ENCODE measurements around the gene SORL1. TPM values are rescaled to one million over a fixed set of nuclear protein-coding genes. Genes with fewer than 3 reads are reported as not detected.
"Not testable (repeated sequence)": the region's sequence is repeated elsewhere in the genome, so short reads cannot be mapped to it uniquely, and the experiment has no call there.

Gene SORL1
- total RNA-seq, 1 donor from 2014 or later, result 46.0 TPM

DNA sequence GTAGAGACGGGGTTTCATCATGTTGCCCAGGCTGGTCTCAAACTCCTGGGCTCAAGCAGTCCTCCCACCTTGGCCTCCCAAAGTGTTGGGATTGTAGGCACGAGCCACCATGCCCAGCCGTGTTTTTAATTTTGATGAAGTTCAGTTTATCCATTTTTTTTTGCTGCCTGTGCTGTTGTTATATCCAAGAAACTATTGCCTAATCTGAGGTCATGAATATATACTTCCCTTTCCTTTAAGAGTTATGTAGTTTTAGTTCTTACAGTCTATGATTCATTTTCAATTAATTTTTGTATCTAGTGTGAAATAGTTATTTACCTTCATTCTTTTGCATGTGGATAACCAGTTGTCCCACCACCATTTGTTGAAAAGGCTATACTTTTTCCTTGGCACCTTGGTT, 50.9 kb downstream of the SORL1 start:
- peaks cover 3% of the 10 kb centered on the region for H3K4me1 Mint-ChIP-seq
- Histone ChIP-seq H3K36me3 (peaks cover 29% of the 10 kb centered on the region), H4K20me1 (ENCODE audit: low read depth) (peaks cover 3% of the 10 kb centered on the region), H3F3A (ENCODE audit: low read depth) (peaks cover 28% of the 10 kb centered on the region), H3K4me3 (no peak overlapping the region), H3K9ac (no peak overlapping the region), H2AFZ (replicated peaks) (no peak overlapping the region), H3K79me2 (ENCODE audit: low read depth) (peaks cover 33% of the 10 kb centered on the region), H3K4me1 (peaks cover 16% of the 10 kb centered on the region), H3K9me3 (ENCODE audit: low read depth) (peaks cover 23% of the 10 kb centered on the region), H3K4me2 (no peak overlapping the region), H3K27ac (no peak overlapping the region), H3K27me3 (no peaks in the 10 kb centered on the region)
- peaks cover 28% of the 10 kb centered on the region for H3K36me3 Mint-ChIP-seq
- no peak for DNase-seq (ENCODE audit: low spot score)
- H3K9me3 Mint-ChIP-seq, result peaks cover 31% of the 10 kb centered on the region
- H3K4me3 Mint-ChIP-seq, result no peak overlapping the region
- TF ChIP-seq EZH2 (IDR thresholded peaks at IDR 0.05) (no peak), EZH2phosphoT487 (IDR thresholded peaks at IDR 0.05) (no peak)
- TF ChIP-seq, protein P1, sequence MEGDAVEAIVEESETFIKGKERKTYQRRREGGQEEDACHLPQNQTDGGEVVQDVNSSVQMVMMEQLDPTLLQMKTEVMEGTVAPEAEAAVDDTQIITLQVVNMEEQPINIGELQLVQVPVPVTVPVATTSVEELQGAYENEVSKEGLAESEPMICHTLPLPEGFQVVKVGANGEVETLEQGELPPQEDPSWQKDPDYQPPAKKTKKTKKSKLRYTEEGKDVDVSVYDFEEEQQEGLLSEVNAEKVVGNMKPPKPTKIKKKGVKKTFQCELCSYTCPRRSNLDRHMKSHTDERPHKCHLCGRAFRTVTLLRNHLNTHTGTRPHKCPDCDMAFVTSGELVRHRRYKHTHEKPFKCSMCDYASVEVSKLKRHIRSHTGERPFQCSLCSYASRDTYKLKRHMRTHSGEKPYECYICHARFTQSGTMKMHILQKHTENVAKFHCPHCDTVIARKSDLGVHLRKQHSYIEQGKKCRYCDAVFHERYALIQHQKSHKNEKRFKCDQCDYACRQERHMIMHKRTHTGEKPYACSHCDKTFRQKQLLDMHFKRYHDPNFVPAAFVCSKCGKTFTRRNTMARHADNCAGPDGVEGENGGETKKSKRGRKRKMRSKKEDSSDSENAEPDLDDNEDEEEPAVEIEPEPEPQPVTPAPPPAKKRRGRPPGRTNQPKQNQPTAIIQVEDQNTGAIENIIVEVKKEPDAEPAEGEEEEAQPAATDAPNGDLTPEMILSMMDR (IDR thresholded peaks at IDR 0.05), result no peak
- no peak overlapping the region for H3K27ac Mint-ChIP-seq
- peaks cover 8% of the 10 kb centered on the region for H3K27me3 Mint-ChIP-seq (ENCODE audit: insufficient read depth, low read depth)

DNA sequence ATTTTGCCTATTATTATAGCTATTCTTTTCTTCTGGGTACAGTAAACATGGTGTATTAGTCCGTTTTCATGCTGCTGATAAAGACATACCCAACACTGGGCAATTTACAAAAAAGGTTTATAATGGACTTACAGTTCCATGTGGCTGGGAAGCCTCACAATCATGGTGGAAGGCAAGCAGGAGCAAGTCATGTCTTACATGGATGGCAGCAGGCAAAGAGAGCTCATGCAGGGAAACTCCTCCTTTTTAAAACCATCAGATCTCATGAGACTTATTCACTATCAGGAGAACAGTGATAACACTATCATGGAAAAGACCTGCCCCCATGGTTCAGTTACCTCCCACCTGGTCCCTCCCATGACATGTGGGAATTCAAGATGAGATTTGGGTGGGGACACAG, 54.1 kb downstream of the SORL1 start:
- not testable (repeated sequence) for H3K4me3 ChIP-seq; H3K27me3 Mint-ChIP-seq (ENCODE audit: insufficient read depth, low read depth); H3K27ac ChIP-seq; DNase-seq (ENCODE audit: low spot score); H2AFZ ChIP-seq (replicated peaks); H3K27ac Mint-ChIP-seq; H4K20me1 ChIP-seq (ENCODE audit: low read depth); H3K27me3 ChIP-seq; H3K9ac ChIP-seq; H3K4me3 Mint-ChIP-seq; H3K4me2 ChIP-seq
- Mint-ChIP-seq H3K36me3 (peaks cover 23% of the 10 kb centered on the region), H3K4me1 (peaks cover 13% of the 10 kb centered on the region), H3K9me3 (peaks cover 31% of the 10 kb centered on the region)
- Histone ChIP-seq H3K79me2 (ENCODE audit: low read depth) (peaks cover 28% of the 10 kb centered on the region), H3K36me3 (peaks cover 29% of the 10 kb centered on the region), H3K4me1 (peaks cover 19% of the 10 kb centered on the region), H3K9me3 (ENCODE audit: low read depth) (peaks cover 23% of the 10 kb centered on the region), H3F3A (ENCODE audit: low read depth) (peaks cover 24% of the 10 kb centered on the region)

DNA sequence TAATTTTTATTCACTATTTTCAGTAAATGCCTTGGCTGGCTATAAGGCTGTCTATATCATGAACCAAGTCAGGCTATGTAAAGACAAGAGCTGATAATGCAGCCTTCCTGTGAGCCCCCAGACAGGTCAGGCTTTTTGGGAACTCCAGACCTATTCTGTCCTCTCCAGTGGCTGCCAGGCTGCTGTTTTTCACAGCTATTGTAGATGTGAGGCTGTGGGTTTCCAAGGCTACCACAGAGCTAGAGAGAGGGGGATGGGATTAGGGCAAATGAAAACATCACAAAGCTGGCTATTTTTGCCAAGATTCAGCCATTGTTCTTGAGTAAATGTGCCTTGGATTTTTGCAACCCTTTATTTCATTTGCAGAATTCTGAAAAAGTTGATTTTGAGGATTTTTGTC, 56.3 kb downstream of the SORL1 start:
- Histone ChIP-seq H3K9ac (no peak overlapping the region), H4K20me1 (ENCODE audit: low read depth) (no peaks in the 10 kb centered on the region), H3K9me3 (ENCODE audit: low read depth) (peaks cover 23% of the 10 kb centered on the region), H3K4me1 (peaks cover 19% of the 10 kb centered on the region), H3K79me2 (ENCODE audit: low read depth) (peaks cover 28% of the 10 kb centered on the region), H3K27ac (peak overlapping the region; percentile 61), H3F3A (ENCODE audit: low read depth) (peaks cover 24% of the 10 kb centered on the region), H3K36me3 (peaks cover 29% of the 10 kb centered on the region), H3K4me3 (peak overlapping the region; percentile 24), H3K27me3 (no peaks in the 10 kb centered on the region), H2AFZ (replicated peaks) (no peak overlapping the region), H3K4me2 (peak overlapping the region; percentile 70)
- Mint-ChIP-seq H3K4me1 (peaks cover 13% of the 10 kb centered on the region), H3K27me3 (ENCODE audit: insufficient read depth, low read depth) (no peaks in the 10 kb centered on the region), H3K36me3 (peaks cover 17% of the 10 kb centered on the region), H3K27ac (peak overlapping the region; percentile 80), H3K4me3 (no peak overlapping the region), H3K9me3 (peaks cover 26% of the 10 kb centered on the region)
- peak; percentile 69 for DNase-seq (ENCODE audit: low spot score)
- TF ChIP-seq, protein P1 (IDR thresholded peaks at IDR 0.05), result no peak
- TF ChIP-seq EZH2phosphoT487 (IDR thresholded peaks at IDR 0.05), result no peak
- no peak for TF ChIP-seq EZH2 (IDR thresholded peaks at IDR 0.05)

DNA sequence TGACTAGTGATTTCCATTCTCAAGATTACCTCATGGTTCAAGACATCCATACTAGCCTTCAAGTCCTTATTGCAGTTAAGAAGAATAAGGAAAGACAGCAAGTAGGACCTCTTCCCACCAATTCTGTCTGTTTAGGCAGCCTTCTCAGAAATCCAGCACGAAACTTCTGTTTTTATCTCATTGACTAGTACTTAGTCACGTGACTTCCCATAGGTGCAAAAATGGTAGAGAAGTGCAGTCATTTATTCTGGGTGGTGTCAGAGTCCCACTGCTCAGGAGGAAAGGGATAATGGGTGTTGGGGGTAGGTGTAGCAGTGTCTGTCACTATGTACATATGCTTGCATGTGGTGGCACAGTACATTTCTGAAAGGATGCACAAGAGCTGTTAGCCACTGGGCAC, 58.3 kb downstream of the SORL1 start:
- no peak overlapping the region for H3K4me3 ChIP-seq
- TF ChIP-seq EZH2 (IDR thresholded peaks at IDR 0.05) (no peak), EZH2phosphoT487 (IDR thresholded peaks at IDR 0.05) (no peak)
- TF ChIP-seq, protein P1 (IDR thresholded peaks at IDR 0.05), result no peak
- no peak overlapping the region for H3K4me3 Mint-ChIP-seq
- peaks cover 20% of the 10 kb centered on the region for H3K36me3 ChIP-seq
- peaks cover 33% of the 10 kb centered on the region for H3F3A ChIP-seq (ENCODE audit: low read depth)
- peaks cover 22% of the 10 kb centered on the region for H3K9me3 Mint-ChIP-seq
- peaks cover 3% of the 10 kb centered on the region for H4K20me1 ChIP-seq (ENCODE audit: low read depth)
- H3K9ac ChIP-seq, result no peak overlapping the region
- no peak overlapping the region for H2AFZ ChIP-seq (replicated peaks)
- no peaks in the 10 kb centered on the region for H3K27me3 ChIP-seq
- no peak overlapping the region for H3K27ac ChIP-seq
- DNase-seq (ENCODE audit: low spot score), result no peak
- peaks cover 34% of the 10 kb centered on the region for H3K4me1 ChIP-seq
- H3K4me1 Mint-ChIP-seq, result peaks cover 21% of the 10 kb centered on the region
- peaks cover 13% of the 10 kb centered on the region for H3K36me3 Mint-ChIP-seq
- peaks cover 20% of the 10 kb centered on the region for H3K9me3 ChIP-seq (ENCODE audit: low read depth)
- no peak overlapping the region for H3K4me2 ChIP-seq
- H3K27ac Mint-ChIP-seq, result no peak overlapping the region
- peaks cover 22% of the 10 kb centered on the region for H3K79me2 ChIP-seq (ENCODE audit: low read depth)
- H3K27me3 Mint-ChIP-seq (ENCODE audit: insufficient read depth, low read depth), result no peaks in the 10 kb centered on the region
